ENCODE data around the gene BCORL1. TPM values are rescaled to one million over a fixed set of nuclear protein-coding genes. Genes with fewer than 3 reads are reported as not detected.

The BCORL1 gene
- total RNA-seq, 3 donors from 2014 or later (not counting 1 experiment from before 2014, with no cell fraction given) = 6.5 to 10.5 (median 9.9) TPM

DNA sequence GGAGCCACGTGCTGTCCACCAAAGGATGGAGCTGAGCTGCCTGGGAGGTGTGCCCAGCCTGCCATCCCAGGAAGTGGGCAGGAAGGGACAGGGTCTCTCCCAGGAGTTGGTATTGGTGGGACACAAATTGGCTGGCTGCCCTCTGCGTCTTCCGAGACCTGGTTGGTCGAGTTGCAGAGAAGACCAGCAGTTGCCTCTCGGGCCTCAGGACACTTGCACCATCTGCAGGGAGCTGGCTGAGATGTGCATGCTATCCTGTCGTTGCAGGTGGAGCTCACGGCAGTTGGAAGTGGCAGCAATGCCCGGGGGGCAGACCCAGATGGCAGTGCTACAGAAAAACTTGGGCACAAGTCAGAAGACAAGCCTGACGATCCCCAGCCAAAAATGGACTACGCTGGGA is 30.2 kb downstream of the BCORL1 start:
- peaks cover 8% of the 10 kb centered on the region for H3K36me3 ChIP-seq (ENCODE audit: control insufficient read depth, insufficient read depth, low read length)

DNA sequence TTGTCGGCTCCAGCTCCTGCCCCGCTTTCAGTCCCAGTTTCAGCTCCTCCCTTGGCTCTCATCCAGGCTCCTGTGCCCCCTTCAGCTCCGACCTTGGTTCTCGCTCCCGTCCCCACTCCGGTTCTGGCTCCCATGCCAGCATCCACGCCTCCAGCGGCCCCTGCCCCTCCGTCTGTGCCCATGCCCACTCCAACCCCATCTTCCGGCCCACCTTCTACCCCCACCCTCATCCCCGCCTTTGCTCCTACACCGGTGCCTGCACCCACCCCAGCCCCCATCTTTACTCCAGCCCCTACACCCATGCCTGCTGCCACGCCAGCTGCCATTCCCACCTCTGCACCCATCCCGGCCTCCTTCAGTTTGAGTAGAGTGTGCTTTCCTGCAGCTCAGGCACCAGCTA is 31.2 kb downstream of the BCORL1 start:
- H3K4me1 ChIP-seq (ENCODE audit: control insufficient read depth, insufficient read depth, low read length) = no peaks in the 10 kb centered on the region
- H3K9me3 Mint-ChIP-seq = no peaks in the 10 kb centered on the region
- H3K27ac Mint-ChIP-seq = no peak overlapping the region
- ATAC-seq (no peak), DNase-seq (no peak)
- H3K4me1 Mint-ChIP-seq = no peaks in the 10 kb centered on the region
- intact Hi-C loops (cut with micrococcal nuclease) = no loop called here
- H3K36me3 ChIP-seq (ENCODE audit: control insufficient read depth, insufficient read depth, low read length) = peaks cover 8% of the 10 kb centered on the region
- no peaks in the 10 kb centered on the region for H3K27me3 ChIP-seq (ENCODE audit: control insufficient read depth, insufficient read depth, low read length)
- H3K9me3 ChIP-seq (ENCODE audit: control insufficient read depth, insufficient read depth, low read length) = no peaks in the 10 kb centered on the region
- H3K36me3 Mint-ChIP-seq = no peaks in the 10 kb centered on the region
- no peaks in the 10 kb centered on the region for H3K27me3 Mint-ChIP-seq (ENCODE audit: low read depth in 2 of 2)
- TF ChIP-seq, protein P1, sequence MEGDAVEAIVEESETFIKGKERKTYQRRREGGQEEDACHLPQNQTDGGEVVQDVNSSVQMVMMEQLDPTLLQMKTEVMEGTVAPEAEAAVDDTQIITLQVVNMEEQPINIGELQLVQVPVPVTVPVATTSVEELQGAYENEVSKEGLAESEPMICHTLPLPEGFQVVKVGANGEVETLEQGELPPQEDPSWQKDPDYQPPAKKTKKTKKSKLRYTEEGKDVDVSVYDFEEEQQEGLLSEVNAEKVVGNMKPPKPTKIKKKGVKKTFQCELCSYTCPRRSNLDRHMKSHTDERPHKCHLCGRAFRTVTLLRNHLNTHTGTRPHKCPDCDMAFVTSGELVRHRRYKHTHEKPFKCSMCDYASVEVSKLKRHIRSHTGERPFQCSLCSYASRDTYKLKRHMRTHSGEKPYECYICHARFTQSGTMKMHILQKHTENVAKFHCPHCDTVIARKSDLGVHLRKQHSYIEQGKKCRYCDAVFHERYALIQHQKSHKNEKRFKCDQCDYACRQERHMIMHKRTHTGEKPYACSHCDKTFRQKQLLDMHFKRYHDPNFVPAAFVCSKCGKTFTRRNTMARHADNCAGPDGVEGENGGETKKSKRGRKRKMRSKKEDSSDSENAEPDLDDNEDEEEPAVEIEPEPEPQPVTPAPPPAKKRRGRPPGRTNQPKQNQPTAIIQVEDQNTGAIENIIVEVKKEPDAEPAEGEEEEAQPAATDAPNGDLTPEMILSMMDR (IDR thresholded peaks at IDR 0.05) = no peak
- 97% methylated on average over 14 of the region's 14 CpGs for WGBS (ENCODE audit: insufficient coverage)
- no peak overlapping the region for H3K27ac ChIP-seq (ENCODE audit: low read length)
- H3K4me3 ChIP-seq (ENCODE audit: low read length) = no peak overlapping the region
- no peak overlapping the region for H3K4me3 Mint-ChIP-seq

More for the DNA sequence above, 30.2 kb downstream of the BCORL1 start:
- H3K36me3 Mint-ChIP-seq = no peaks in the 10 kb centered on the region
- no peaks in the 10 kb centered on the region for H3K9me3 ChIP-seq (ENCODE audit: control insufficient read depth, insufficient read depth, low read length)
- intact Hi-C loops (cut with micrococcal nuclease) = no loop called here
- H3K4me1 Mint-ChIP-seq = no peaks in the 10 kb centered on the region
- H3K27me3 ChIP-seq (ENCODE audit: control insufficient read depth, insufficient read depth, low read length) = no peaks in the 10 kb centered on the region
- TF ChIP-seq, protein P1 (IDR thresholded peaks at IDR 0.05) = no peak
- no peak for ATAC-seq
- H3K4me1 ChIP-seq (ENCODE audit: control insufficient read depth, insufficient read depth, low read length) = no peaks in the 10 kb centered on the region
- H3K27ac Mint-ChIP-seq = no peak overlapping the region
- WGBS (ENCODE audit: insufficient coverage) = 94% methylated on average over 10 of the region's 10 CpGs
- no peaks in the 10 kb centered on the region for H3K27me3 Mint-ChIP-seq (ENCODE audit: low read depth in 2 of 2)
- no peak overlapping the region for H3K27ac ChIP-seq (ENCODE audit: low read length)
- no peak for DNase-seq
- no peaks in the 10 kb centered on the region for H3K9me3 Mint-ChIP-seq
- H3K4me3 ChIP-seq (ENCODE audit: low read length) = no peak overlapping the region
- no peak overlapping the region for H3K4me3 Mint-ChIP-seq

DNA sequence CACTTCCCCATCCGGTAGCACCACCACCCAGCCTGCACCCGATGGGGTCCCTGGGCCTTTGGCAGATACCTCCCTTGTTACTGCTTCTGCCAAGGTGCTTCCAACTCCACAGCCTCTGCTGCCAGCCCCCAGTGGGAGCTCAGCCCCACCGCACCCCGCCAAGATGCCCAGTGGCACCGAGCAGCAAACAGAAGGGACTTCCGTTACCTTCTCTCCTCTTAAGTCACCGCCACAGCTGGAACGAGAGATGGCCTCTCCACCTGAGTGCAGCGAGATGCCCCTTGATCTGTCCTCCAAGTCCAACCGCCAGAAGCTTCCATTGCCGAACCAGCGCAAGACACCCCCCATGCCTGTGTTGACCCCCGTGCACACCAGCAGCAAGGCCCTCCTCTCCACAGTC is 31.9 kb downstream of the BCORL1 start:
- intact Hi-C loops (cut with micrococcal nuclease) = no loop called here
- Mint-ChIP-seq H3K9me3 (no peaks in the 10 kb centered on the region), H3K4me3 (no peak overlapping the region), H3K4me1 (no peaks in the 10 kb centered on the region), H3K27ac (no peak overlapping the region), H3K27me3 (ENCODE audit: low read depth in 2 of 2) (no peaks in the 10 kb centered on the region), H3K36me3 (no peaks in the 10 kb centered on the region)
- no peak overlapping the region for H3K27ac ChIP-seq (ENCODE audit: low read length)
- whole genome bisulfite sequencing (ENCODE audit: insufficient coverage) = 97% methylated on average over 13 of the region's 13 CpGs
- no peaks in the 10 kb centered on the region for H3K27me3 ChIP-seq (ENCODE audit: control insufficient read depth, insufficient read depth, low read length)
- no peak overlapping the region for H3K4me3 ChIP-seq (ENCODE audit: low read length)
- TF ChIP-seq, protein P1 (IDR thresholded peaks at IDR 0.05) = no peak
- H3K36me3 ChIP-seq (ENCODE audit: control insufficient read depth, insufficient read depth, low read length) = peaks cover 6% of the 10 kb centered on the region
- DNase-seq = no peak
- no peaks in the 10 kb centered on the region for H3K4me1 ChIP-seq (ENCODE audit: control insufficient read depth, insufficient read depth, low read length)
- H3K9me3 ChIP-seq (ENCODE audit: control insufficient read depth, insufficient read depth, low read length) = no peaks in the 10 kb centered on the region
- no peak for ATAC-seq

DNA sequence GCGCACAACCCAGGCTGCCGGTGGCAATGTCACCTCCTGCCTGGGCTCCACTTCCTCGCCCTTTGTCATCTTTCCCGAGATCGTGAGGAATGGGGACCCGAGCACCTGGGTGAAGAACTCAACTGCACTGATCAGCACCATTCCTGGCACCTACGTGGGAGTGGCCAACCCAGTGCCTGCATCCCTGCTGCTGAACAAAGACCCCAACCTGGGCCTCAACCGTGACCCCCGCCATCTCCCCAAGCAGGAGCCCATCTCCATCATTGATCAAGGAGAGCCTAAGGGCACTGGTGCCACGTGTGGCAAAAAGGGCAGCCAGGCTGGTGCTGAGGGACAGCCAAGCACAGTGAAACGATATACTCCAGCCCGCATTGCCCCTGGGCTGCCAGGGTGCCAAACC is 32.3 kb downstream of the BCORL1 start:
- H3K27ac ChIP-seq (ENCODE audit: low read length) = no peak overlapping the region

More for the DNA sequence above, 32.3 kb downstream of the BCORL1 start:
- no peaks in the 10 kb centered on the region for H3K9me3 Mint-ChIP-seq
- no peak overlapping the region for H3K4me3 Mint-ChIP-seq
- peaks cover 6% of the 10 kb centered on the region for H3K36me3 ChIP-seq (ENCODE audit: control insufficient read depth, insufficient read depth, low read length)
- no peaks in the 10 kb centered on the region for H3K27me3 ChIP-seq (ENCODE audit: control insufficient read depth, insufficient read depth, low read length)
- no peaks in the 10 kb centered on the region for H3K27me3 Mint-ChIP-seq (ENCODE audit: low read depth in 2 of 2)
- WGBS (ENCODE audit: insufficient coverage) = 98% methylated on average over 12 of the region's 12 CpGs
- no peak for DNase-seq
- H3K27ac Mint-ChIP-seq = no peak overlapping the region
- ATAC-seq = no peak
- H3K4me1 Mint-ChIP-seq = no peaks in the 10 kb centered on the region
- H3K36me3 Mint-ChIP-seq = no peaks in the 10 kb centered on the region
- intact Hi-C loops (cut with micrococcal nuclease) = no loop called here
- no peaks in the 10 kb centered on the region for H3K4me1 ChIP-seq (ENCODE audit: control insufficient read depth, insufficient read depth, low read length)
- TF ChIP-seq, protein P1 (IDR thresholded peaks at IDR 0.05) = no peak
- H3K9me3 ChIP-seq (ENCODE audit: control insufficient read depth, insufficient read depth, low read length) = no peaks in the 10 kb centered on the region
- H3K4me3 ChIP-seq (ENCODE audit: low read length) = no peak overlapping the region
